GM04503 (cell line): ENCODE results near the gene MXD4.
"Not testable (repeated sequence)": the region's sequence is repeated elsewhere in the genome, so short reads cannot be mapped to it uniquely, and the experiment has no call there.

Source experiments
- DNase-seq: peaks from one replicate; pipeline ENCODE4 v3.0.0-alpha.2; 2012; ENCODE audit warnings: low read depth

The MXD4 gene

DNA sequence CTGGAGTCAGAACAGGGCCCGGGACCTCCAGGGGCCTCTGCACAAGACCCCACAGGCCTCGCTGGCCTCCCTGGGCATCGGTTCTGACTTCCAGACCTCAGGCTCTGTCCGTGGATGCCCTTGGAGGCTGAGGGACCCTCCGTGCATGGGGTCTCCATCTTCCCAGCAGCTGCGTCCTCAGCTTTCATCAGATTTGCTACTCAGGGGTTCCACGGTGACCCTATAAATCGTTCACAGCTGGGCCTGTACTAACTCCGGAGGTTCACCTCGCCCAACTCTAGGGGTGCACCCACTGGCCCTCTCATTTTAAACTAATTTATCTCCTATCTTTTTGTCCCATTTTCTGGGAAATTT is 13.1 kb upstream of the MXD4 start:
- not testable (repeated sequence) for DNase-seq

- DNase-seq: no peak
Observed at GRCh38 chr4:2274320-2275043, 12.6 kb upstream of the MXD4 start.

GRCh38 chr4:2273657-2274319 is 11.9 kb upstream of the MXD4 start:
- no peak for DNase-seq

DNA sequence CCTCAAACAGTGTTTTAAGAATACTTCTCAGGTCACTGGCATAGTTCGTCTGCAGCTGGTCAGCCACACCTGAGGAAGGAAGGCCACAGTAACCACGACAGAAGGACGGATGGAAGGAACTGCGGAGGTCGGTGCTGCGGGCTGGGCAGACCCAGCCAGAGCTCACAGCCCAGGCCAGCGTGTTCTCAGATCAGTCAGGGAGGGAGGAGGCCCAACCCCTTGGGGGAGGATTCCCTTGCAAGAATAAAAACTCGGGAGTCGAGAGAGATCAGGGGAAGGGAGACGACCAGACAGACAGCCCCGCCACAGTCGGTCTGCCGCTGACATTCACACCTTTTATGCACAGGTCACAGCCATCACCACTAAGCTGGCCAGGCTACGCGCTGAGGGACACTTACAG is 11.3 kb upstream of the MXD4 start:
- no peak for DNase-seq

DNA sequence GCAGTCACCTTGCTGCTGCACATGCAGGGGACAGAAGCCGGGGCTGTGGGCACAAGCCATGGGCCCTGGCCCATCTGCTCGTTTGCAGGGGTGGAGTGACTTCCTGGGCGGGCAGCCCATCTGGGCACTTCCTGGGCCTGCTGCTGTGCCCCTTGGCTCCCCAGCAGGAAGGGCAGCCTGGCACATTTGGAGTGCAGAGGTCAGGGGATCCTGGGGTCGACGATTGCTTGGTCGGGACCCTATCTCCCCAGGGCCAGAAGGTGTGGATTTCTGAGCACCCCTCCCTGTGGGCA is 10.9 kb upstream of the MXD4 start:
- no peak for DNase-seq

GRCh38 chr4:2272026-2272827 is 10.3 kb upstream of the MXD4 start:
- DNase-seq: no peak

- DNase-seq: no peak
Observed at GRCh38 chr4:2271279-2272025, 9.5 kb upstream of the MXD4 start.

GRCh38 chr4:2270341-2271165 is 8.6 kb upstream of the MXD4 start:
- DNase-seq: no peak

DNA sequence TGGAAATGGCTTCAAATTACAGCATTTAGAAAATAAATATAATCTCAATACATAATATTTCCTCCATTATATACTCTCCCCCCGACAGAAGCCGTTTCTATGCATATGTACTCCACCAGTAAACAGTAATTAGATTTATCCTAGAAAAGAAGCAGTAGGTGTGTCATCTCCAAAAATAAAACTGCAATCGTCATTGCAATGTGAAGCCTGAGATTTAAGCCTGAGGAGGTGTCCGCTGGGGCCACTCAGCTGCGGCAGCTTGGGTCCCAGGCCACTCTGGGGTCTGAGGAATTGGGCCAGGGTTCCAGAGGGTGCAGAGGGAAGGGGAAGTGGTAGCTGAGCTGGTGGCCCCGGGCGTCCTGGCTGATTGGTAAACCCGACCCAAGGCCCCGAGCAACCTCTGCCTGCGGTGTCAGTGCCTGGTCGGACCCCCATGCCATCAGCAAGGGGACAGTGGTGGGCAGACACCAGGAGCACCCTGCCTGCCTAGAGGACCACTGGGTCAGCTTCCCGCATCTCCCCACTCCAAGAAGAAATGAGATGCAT is 7.8 kb upstream of the MXD4 start:
- DNase-seq: no peak

DNA sequence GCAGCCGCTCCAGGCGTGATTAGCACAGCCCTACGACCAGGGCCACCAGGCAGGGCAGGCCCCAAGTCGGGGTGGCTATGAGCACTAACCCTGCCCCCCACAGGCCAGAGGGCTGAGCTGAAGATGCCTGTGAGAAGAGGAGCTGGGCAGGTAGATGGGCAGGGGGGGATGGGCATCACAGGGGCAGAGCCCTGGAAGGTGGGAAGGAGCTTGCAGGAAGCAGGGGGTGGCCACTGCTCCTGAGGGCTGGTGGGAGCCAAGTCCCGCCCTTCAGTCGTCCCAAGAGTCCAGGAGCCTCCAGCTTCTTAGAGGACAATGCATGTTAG is 7.3 kb upstream of the MXD4 start:
- no peak for DNase-seq

- DNase-seq: no peak
Observed at GRCh38 chr4:2268357-2269205, 6.7 kb upstream of the MXD4 start.

- no peak for DNase-seq
Observed at GRCh38 chr4:2267841-2268240, 5.9 kb upstream of the MXD4 start.

- DNase-seq: no peak
Observed at GRCh38 chr4:2267320-2267811, 5.5 kb upstream of the MXD4 start.

DNA sequence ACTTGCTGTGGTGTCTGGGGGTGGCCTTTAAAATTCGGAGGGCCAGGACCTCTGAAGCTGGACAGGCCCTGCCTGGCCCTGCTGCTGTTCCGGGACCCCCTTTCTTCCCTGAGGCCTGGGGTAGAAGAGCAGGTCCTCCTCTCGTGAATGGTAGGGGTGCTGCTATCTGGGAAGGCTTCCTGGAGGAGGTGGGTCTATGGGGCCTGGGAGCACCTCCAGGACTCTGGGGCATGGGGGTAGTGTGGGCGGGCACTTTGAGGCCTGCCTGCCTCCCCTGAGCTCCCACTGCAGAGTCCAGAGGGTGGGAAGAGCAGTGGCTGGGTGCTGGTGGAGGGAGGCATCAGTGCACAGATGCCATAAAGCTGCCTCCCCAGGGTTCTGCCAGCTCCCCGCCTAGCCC is 4.9 kb upstream of the MXD4 start:
- no peak for DNase-seq

- no peak for DNase-seq
Observed at GRCh38 chr4:2266181-2266580, 4.3 kb upstream of the MXD4 start.

DNA sequence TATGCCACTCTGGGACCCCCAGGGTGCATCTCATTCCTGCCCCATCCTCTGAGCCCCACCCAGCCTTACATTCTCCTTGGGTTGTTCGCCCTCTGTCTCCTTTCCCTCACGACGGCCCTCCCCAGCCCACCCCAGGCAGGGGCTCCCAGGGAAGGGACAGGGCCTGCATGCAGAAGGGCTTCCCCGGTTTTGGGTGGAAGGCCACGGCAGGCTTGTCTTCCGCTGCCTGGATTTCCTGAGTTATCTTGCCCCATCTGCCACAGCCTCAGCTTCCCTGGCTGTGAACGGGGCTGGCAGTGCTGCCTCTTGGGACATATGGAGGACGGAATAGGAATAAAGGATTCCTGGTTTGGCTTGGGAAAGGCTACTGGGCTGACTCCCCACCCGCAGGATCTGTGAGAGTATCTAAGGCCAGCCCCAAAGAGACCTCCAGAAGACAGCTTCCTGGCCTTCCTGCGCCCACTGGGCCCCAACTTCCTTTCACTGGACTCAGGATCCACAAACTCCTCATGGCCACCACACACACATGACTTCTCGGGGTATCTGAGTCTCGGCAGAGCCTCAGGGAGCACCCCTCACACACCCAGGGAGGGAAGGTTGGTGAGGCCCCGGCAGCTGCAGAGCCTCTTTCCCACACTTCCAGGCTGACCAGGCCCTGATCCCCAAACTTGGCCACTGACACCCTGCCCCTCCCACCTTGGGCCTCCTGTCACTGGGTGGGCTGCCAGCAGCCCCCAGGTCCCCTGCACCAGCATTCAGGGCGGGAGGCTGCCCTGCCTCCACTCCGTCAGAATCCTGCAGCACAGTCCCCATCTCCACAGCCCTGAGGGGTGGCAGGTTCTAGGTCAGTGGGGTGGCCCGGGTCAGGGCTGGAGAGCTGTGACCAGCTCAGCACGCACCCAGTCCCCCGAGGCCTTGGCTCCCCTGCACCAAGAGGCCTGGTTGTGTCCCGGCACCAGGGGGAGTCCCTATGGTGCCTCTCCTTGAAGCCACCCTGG is 3.5 kb upstream of the MXD4 start:
- no peak for DNase-seq

GRCh38 chr4:2264481-2265041 is 2.7 kb upstream of the MXD4 start:
- DNase-seq: no peak

DNA sequence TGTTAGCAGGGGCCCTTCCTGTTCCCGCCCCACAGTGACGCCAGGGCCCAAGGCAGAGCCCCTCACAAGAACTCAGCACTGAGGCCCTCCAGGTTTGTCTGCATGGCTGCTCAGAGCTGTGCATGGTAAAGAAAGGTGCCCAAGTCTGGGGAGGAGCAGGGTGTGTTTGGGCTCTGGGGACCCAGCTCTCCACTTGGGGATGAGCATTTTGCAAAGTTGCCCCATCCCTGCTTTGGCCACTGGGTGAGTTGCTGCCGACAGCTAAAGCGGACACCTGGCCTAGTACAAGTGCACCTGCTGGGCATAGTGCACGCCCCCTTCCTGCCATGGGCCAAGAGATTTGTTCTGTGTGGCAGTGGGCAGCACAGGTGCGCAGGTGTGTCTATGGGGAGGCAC is 2.0 kb upstream of the MXD4 start:
- no peak for DNase-seq

- DNase-seq: no peak
Observed at GRCh38 chr4:2262944-2263250, 988 bp upstream of the MXD4 start.
